HG03196 (cell line): ENCODE measurements around the gene KCNJ6.

Source experiments
- ATAC-seq: cut with Tn5 transposase; IDR thresholded peaks from one replicate; pipeline ENCODE4 v1.9.1; 2021; ENCODE audit not compliant: unreplicated experiment

Gene KCNJ6

GRCh38 chr21:37868446-37869295 is 47.6 kb downstream of the KCNJ6 start:
- no peak for ATAC-seq

GRCh38 chr21:37866027-37866426 is 50.2 kb downstream of the KCNJ6 start:
- ATAC-seq = no peak

- ATAC-seq = no peak
Observed at GRCh38 chr21:37865156-37865555, 51.1 kb downstream of the KCNJ6 start.

- ATAC-seq = no peak
Observed at GRCh38 chr21:37863842-37864241, 52.4 kb downstream of the KCNJ6 start.

GRCh38 chr21:37862536-37862935 is 53.7 kb downstream of the KCNJ6 start:
- ATAC-seq = no peak

- no peak for ATAC-seq
Observed at GRCh38 chr21:37861561-37861960, 54.7 kb downstream of the KCNJ6 start.

GRCh38 chr21:37860416-37860815 is 55.8 kb downstream of the KCNJ6 start:
- ATAC-seq = no peak

- ATAC-seq = no peak
Observed at GRCh38 chr21:37855647-37856625, 60.3 kb downstream of the KCNJ6 start.

- ATAC-seq = no peak
Observed at GRCh38 chr21:37855271-37855646, 61.0 kb downstream of the KCNJ6 start.

- ATAC-seq = no peak
Observed at GRCh38 chr21:37849506-37850102, 66.7 kb downstream of the KCNJ6 start.

- no peak for ATAC-seq
Observed at GRCh38 chr21:37848721-37849490, 67.4 kb downstream of the KCNJ6 start.

- ATAC-seq = no peak
Observed at GRCh38 chr21:37845535-37845934, 70.7 kb downstream of the KCNJ6 start.

- no peak for ATAC-seq
Observed at GRCh38 chr21:37843191-37843590, 73.1 kb downstream of the KCNJ6 start.

- no peak for ATAC-seq
Observed at GRCh38 chr21:37842163-37842919, 73.9 kb downstream of the KCNJ6 start.

- ATAC-seq = no peak
Observed at GRCh38 chr21:37837381-37837780, 78.9 kb downstream of the KCNJ6 start.

GRCh38 chr21:37835481-37835880 is 80.8 kb downstream of the KCNJ6 start:
- ATAC-seq = no peak

GRCh38 chr21:37833301-37833700 is 83.0 kb downstream of the KCNJ6 start:
- ATAC-seq = no peak

- no peak for ATAC-seq
Observed at GRCh38 chr21:37829447-37829846, 86.8 kb downstream of the KCNJ6 start.

- ATAC-seq = no peak
Observed at GRCh38 chr21:37828991-37829390, 87.3 kb downstream of the KCNJ6 start.

- ATAC-seq = no peak
Observed at GRCh38 chr21:37828556-37828955, 87.7 kb downstream of the KCNJ6 start.
